ENCODE results near the gene SPTA1. TPM values are rescaled to one million over a fixed set of nuclear protein-coding genes. Genes with fewer than 3 reads are reported as not detected.

Gene SPTA1
- polyA plus RNA-seq, 3 donors, result 0.19 to 0.28 TPM; not detected in 1

DNA sequence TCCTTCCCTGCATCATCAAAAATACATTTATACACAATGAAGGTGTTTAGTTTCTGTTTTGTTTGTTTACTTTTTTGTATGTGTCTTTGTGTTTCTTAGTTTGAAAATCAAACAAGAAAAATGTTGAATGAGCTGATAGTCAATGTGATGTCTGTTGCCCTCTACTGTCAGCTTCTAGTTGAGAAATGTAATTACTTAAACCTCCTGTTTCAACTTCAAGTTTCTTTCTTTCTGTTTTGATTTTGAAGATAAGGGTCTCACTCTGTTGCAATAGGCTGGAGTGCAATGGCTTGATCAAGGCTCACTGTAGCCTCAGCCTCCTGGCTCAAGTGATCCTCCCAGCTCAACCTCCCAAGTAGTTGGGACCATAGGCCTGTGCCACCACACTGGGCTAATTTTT, 37.5 kb downstream of the SPTA1 start:
- TF ChIP-seq, protein P1, sequence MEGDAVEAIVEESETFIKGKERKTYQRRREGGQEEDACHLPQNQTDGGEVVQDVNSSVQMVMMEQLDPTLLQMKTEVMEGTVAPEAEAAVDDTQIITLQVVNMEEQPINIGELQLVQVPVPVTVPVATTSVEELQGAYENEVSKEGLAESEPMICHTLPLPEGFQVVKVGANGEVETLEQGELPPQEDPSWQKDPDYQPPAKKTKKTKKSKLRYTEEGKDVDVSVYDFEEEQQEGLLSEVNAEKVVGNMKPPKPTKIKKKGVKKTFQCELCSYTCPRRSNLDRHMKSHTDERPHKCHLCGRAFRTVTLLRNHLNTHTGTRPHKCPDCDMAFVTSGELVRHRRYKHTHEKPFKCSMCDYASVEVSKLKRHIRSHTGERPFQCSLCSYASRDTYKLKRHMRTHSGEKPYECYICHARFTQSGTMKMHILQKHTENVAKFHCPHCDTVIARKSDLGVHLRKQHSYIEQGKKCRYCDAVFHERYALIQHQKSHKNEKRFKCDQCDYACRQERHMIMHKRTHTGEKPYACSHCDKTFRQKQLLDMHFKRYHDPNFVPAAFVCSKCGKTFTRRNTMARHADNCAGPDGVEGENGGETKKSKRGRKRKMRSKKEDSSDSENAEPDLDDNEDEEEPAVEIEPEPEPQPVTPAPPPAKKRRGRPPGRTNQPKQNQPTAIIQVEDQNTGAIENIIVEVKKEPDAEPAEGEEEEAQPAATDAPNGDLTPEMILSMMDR (IDR thresholded peaks at IDR 0.05), result peak; percentile 21
- Histone ChIP-seq H3K4me1 (ENCODE audit: control insufficient read depth in 1 of 2, insufficient read depth in 2 of 2, low read length in 2 of 2) (peaks cover 36 to 49% of the 10 kb centered on the region in 2 donors), H3K9ac (ENCODE audit: insufficient read depth, low read length, poor library complexity, severe bottlenecking) (no peak overlapping the region), H3K9me3 (replicated peaks in 1 of 2; ENCODE audit: control insufficient read depth in 1 of 2, insufficient read depth in 1 of 2, low read length in 2 of 2) (no peaks in the 10 kb centered on the region), H3K4me3 (replicated peaks in 1 of 3; ENCODE audit: low read depth in 2 of 3, low read length in 3 of 3) (no peak overlapping the region), H3K36me3 (replicated peaks in 1 of 2; ENCODE audit: control insufficient read depth in 1 of 2, insufficient read depth in 2 of 2, low read length in 2 of 2) (no peaks in the 10 kb centered on the region), H3K27me3 (ENCODE audit: control insufficient read depth in 2 of 2, insufficient read depth in 2 of 2, low read length in 2 of 2) (no peaks in the 10 kb centered on the region), H3K27ac (ENCODE audit: low read depth in 1 of 2, low read length in 2 of 2) (no peak overlapping the region), H3K4me2 (replicated peaks; ENCODE audit: extremely low read depth, low read length, poor library complexity, severe bottlenecking) (no peak overlapping the region), H3K79me2 (ENCODE audit: insufficient read depth, low read length) (no peaks in the 10 kb centered on the region), H2AFZ (ENCODE audit: insufficient read depth, low read depth, low read length, poor library complexity, severe bottlenecking) (no peak overlapping the region), H4K20me1 (ENCODE audit: insufficient read depth, low read length) (no peaks in the 10 kb centered on the region)
- Mint-ChIP-seq H3K27ac (peak overlapping the region in 1 of 7 donors; percentile 35), H3K36me3 (peaks cover 0 to 1% of the 10 kb centered on the region in 2 donors), H3K27me3 (ENCODE audit: low read depth in 3 of 3) (no peaks in the 10 kb centered on the region), H3K9me3 (no peaks in the 10 kb centered on the region), H3K4me1 (peaks cover 60% of the 10 kb centered on the region), H3K4me3 (no peak overlapping the region)
- intact Hi-C loops (cut with micrococcal nuclease), result no loop called here
- no peak for DNase-seq

DNA sequence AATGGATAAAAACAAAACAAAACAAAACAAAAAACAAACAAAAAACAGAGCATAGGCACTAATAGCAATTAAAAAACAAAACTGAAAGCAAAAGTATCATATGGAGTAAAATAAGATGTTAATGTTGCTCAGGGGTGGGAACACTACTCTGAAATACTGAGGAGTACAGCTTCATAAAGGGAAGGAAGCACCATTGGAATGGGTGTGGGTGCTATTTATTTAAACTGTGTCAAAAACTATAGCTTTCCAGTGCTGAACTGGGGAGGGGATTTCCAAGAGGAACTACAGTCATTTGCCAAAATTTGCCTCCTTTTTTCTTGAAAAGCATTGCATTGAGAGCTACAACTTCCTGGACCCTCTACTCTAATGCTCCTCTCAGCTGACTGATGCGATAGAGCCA, 40.0 kb downstream of the SPTA1 start:
- Histone ChIP-seq H3K36me3 (replicated peaks in 1 of 2; ENCODE audit: control insufficient read depth in 1 of 2, insufficient read depth in 2 of 2, low read length in 2 of 2) (no peaks in the 10 kb centered on the region), H4K20me1 (ENCODE audit: insufficient read depth, low read length) (no peaks in the 10 kb centered on the region), H3K4me3 (replicated peaks in 1 of 3; ENCODE audit: low read depth in 2 of 3, low read length in 3 of 3) (peak overlapping the region in 2 of 3 experiments; percentile 12 to 46), H3K27me3 (ENCODE audit: control insufficient read depth in 2 of 2, insufficient read depth in 2 of 2, low read length in 2 of 2) (no peaks in the 10 kb centered on the region), H3K9me3 (replicated peaks in 1 of 2; ENCODE audit: control insufficient read depth in 1 of 2, insufficient read depth in 1 of 2, low read length in 2 of 2) (no peaks in the 10 kb centered on the region), H3K4me2 (replicated peaks; ENCODE audit: extremely low read depth, low read length, poor library complexity, severe bottlenecking) (peak overlapping the region; percentile 54), H2AFZ (ENCODE audit: insufficient read depth, low read depth, low read length, poor library complexity, severe bottlenecking) (no peak overlapping the region), H3K4me1 (ENCODE audit: control insufficient read depth in 1 of 2, insufficient read depth in 2 of 2, low read length in 2 of 2) (peaks cover 41 to 49% of the 10 kb centered on the region in 2 donors), H3K79me2 (ENCODE audit: insufficient read depth, low read length) (no peaks in the 10 kb centered on the region), H3K27ac (ENCODE audit: low read depth in 1 of 2, low read length in 2 of 2) (peak overlapping the region in 1 of 2 donors; percentile 65), H3K9ac (ENCODE audit: insufficient read depth, low read length, poor library complexity, severe bottlenecking) (no peak overlapping the region)
- peak overlapping the region; percentile 42 to 91 (median 86) for H3K27ac Mint-ChIP-seq
- TF ChIP-seq, protein P1 (IDR thresholded peaks at IDR 0.05), result no peak
- no peaks in the 10 kb centered on the region for H3K36me3 Mint-ChIP-seq
- intact Hi-C loops (cut with micrococcal nuclease), result no loop called here
- H3K4me3 Mint-ChIP-seq, result peak overlapping the region in 1 of 2 donors; percentile 78
- H3K9me3 Mint-ChIP-seq, result peaks cover 0 to 2% (median 0%) of the 10 kb centered on the region in 7 donors
- peak; percentile 69 to 85 (median 76) for DNase-seq
- H3K4me1 Mint-ChIP-seq, result peaks cover 51% of the 10 kb centered on the region
- WGBS (ENCODE audit: insufficient coverage), result no CpG with 5 or more reads among the region's 1 CpG
- peaks cover 0 to 3% (median 0%) of the 10 kb centered on the region in 3 donors for H3K27me3 Mint-ChIP-seq (ENCODE audit: low read depth in 3 of 3)

Measured in CD14-positive monocyte (primary cell).